ENCODE results near the gene UTS2R. TPM values are rescaled to one million over a fixed set of nuclear protein-coding genes. Genes with fewer than 3 reads are reported as not detected.
A peak's percentile ranks its signal among the peaks of the same experiment; 100 is the strongest.

Gene UTS2R
- total RNA-seq, 2 experiments from 2014 or later = not detected

GRCh38 chr17:82384730-82385481, 13.3 kb downstream of the UTS2R start:
- TF ChIP-seq CTCF (IDR thresholded peaks at IDR 0.05) = no peak
- Histone ChIP-seq H3K27ac (ENCODE audit: low read depth in 1 of 2, low read length in 2 of 2) (no peak overlapping the region), H3K27me3 (ENCODE audit: control insufficient read depth in 1 of 2, insufficient read depth in 2 of 2, low read length in 2 of 2) (peaks cover 18 to 20% of the 10 kb centered on the region in 2 experiments), H3K9me3 (ENCODE audit: control insufficient read depth in 1 of 2, insufficient read depth in 1 of 2, low read length in 2 of 2) (peaks cover 0 to 5% of the 10 kb centered on the region in 2 experiments), H3K4me3 (ENCODE audit: low read length) (no peak overlapping the region), H3K36me3 (ENCODE audit: insufficient read depth, low read length) (no peaks in the 10 kb centered on the region), H3K4me1 (ENCODE audit: insufficient read depth, low read length) (peaks cover 12% of the 10 kb centered on the region)
- CTCF ChIA-PET = no interaction called here
- H3K4me1 Mint-ChIP-seq (ENCODE audit: low read depth) = no peaks in the 10 kb centered on the region
- H3K4me3 Mint-ChIP-seq = no peak overlapping the region
- H3K36me3 Mint-ChIP-seq (ENCODE audit: low read depth) = no peaks in the 10 kb centered on the region
- intact Hi-C loops (cut with DNase I, micrococcal nuclease) = no loop called here
- ATAC-seq (ENCODE audit: poor library complexity) (peak; percentile 24), DNase-seq (peak in 1 of 14 experiments; percentile 2)
- no peaks in the 10 kb centered on the region for H3K9me3 Mint-ChIP-seq
- POLR2A ChIA-PET = no interaction called here
- H3K27me3 Mint-ChIP-seq = peaks cover 17% of the 10 kb centered on the region
- no peak overlapping the region for H3K27ac Mint-ChIP-seq

- Histone ChIP-seq H3K36me3 (ENCODE audit: insufficient read depth, low read length) (no peaks in the 10 kb centered on the region), H3K4me3 (ENCODE audit: low read length) (no peak overlapping the region), H3K27me3 (ENCODE audit: control insufficient read depth in 1 of 2, insufficient read depth in 2 of 2, low read length in 2 of 2) (peaks cover 17 to 20% of the 10 kb centered on the region in 2 experiments), H3K27ac (ENCODE audit: low read depth in 1 of 2, low read length in 2 of 2) (no peak overlapping the region), H3K4me1 (ENCODE audit: insufficient read depth, low read length) (peaks cover 12% of the 10 kb centered on the region), H3K9me3 (ENCODE audit: control insufficient read depth in 1 of 2, insufficient read depth in 1 of 2, low read length in 2 of 2) (peaks cover 0 to 5% of the 10 kb centered on the region in 2 experiments)
- DNase-seq = peak in 1 of 14 experiments; percentile 4
- H3K9me3 Mint-ChIP-seq = no peaks in the 10 kb centered on the region
- no peaks in the 10 kb centered on the region for H3K4me1 Mint-ChIP-seq (ENCODE audit: low read depth)
- peaks cover 10% of the 10 kb centered on the region for H3K27me3 Mint-ChIP-seq
- CTCF ChIA-PET = no interaction called here
- no peak overlapping the region for H3K4me3 Mint-ChIP-seq
- POLR2A ChIA-PET = no interaction called here
- no peak overlapping the region for H3K27ac Mint-ChIP-seq
- no peak for TF ChIP-seq CTCF (IDR thresholded peaks at IDR 0.05)
- H3K36me3 Mint-ChIP-seq (ENCODE audit: low read depth) = no peaks in the 10 kb centered on the region
- intact Hi-C loops (cut with DNase I, micrococcal nuclease) = no loop called here
- no peak for ATAC-seq (ENCODE audit: poor library complexity)
These were observed 14.1 kb downstream of the UTS2R start for GRCh38 chr17:82385559-82386254.

GRCh38 chr17:82386255-82386831, 14.8 kb downstream of the UTS2R start:
- Mint-ChIP-seq H3K27me3 (peaks cover 3% of the 10 kb centered on the region), H3K4me3 (no peak overlapping the region), H3K4me1 (ENCODE audit: low read depth) (no peaks in the 10 kb centered on the region), H3K36me3 (ENCODE audit: low read depth) (no peaks in the 10 kb centered on the region), H3K27ac (no peak overlapping the region), H3K9me3 (no peaks in the 10 kb centered on the region)
- Histone ChIP-seq H3K36me3 (ENCODE audit: insufficient read depth, low read length) (no peaks in the 10 kb centered on the region), H3K4me1 (ENCODE audit: insufficient read depth, low read length) (peaks cover 10% of the 10 kb centered on the region), H3K27ac (ENCODE audit: low read depth in 1 of 2, low read length in 2 of 2) (no peak overlapping the region), H3K4me3 (ENCODE audit: low read length) (no peak overlapping the region), H3K27me3 (ENCODE audit: control insufficient read depth in 1 of 2, insufficient read depth in 2 of 2, low read length in 2 of 2) (peaks cover 17 to 20% of the 10 kb centered on the region in 2 experiments), H3K9me3 (ENCODE audit: control insufficient read depth in 1 of 2, insufficient read depth in 1 of 2, low read length in 2 of 2) (peaks cover 0 to 5% of the 10 kb centered on the region in 2 experiments)
- ATAC-seq (ENCODE audit: poor library complexity) (no peak), DNase-seq (no peak)
- POLR2A ChIA-PET = no interaction called here
- TF ChIP-seq CTCF (IDR thresholded peaks at IDR 0.05) = no peak
- intact Hi-C loops (cut with DNase I, micrococcal nuclease) = no loop called here
- CTCF ChIA-PET = no interaction called here

Measured in CD4-positive, alpha-beta T cell (primary cell).